ENCODE results near the gene CAMK4.

The CAMK4 gene

DNA sequence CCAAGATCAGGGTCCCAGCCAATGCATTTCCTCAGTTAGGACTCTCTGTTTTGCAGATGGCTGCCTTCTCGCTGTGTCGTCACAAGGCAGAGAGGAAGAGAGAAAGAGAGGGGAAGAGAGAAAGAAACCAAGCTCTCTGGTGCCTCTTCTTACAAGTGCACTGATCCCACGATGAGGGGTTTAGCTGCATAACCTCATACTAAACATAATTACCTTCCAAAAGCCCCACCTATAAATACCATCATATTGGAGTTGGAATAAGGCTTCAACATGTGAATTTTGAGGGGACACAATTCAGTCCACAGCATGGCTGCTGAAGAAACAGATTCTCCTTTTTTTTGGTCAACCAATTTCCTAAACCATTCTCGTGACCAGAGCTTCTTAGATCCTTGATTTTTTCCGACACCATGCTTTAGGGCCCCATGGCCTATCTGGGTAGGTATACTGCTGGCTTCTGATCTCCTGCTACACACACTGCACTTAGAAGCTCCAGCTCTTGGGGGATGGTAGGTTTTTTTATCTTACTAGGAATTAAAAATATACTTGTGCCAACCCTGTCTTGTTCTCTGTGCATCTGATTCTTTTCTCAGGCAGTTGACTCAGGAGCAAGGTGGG lies 5.1 kb downstream of the CAMK4 start:
- no peak for DNase-seq (ENCODE audit: low spot score)

DNA sequence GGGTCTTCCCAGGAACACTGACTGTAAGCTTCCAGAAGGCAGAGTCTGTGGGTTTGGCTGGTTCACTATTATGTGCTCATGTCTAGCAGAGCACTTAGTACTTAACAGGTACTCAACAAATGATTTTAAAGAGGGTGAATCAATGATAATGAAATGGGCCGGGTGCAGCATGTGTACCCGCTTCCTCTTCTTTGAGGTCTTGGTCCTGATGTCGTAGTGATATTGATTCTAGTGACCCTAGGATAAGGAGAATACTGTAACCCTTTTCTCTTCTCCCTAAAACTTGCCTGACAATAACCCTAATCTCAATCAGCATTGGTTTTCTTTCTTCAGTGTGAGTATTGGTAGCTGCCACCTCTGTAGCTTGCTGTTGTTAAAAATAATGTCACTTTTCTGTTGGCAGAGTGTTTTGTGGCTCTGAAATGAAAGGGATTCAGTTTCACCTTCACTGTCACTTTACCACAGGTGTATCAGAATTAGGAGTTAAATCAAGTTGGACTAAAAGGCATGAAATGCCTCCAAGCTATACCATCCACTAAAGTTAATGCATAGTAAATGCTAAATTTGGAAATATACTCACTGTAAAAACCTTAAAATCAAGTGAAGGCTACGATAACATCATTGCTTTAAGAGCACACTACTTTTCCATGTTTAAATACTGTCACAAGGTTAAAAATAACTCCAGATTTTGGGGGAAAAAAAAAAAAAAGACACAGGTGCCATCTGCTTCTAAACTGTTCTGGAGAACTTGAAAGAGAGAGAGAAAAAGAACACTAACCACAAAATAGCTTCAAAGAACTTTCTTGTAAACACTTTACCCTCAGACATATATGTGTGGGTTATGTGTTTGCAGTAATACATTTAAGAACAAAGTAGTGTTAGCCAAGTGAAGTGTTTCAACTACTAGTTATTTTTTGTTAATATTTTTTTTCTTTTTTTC lies 6.0 kb downstream of the CAMK4 start:
- peak; percentile 56 for DNase-seq (ENCODE audit: low spot score)

DNA sequence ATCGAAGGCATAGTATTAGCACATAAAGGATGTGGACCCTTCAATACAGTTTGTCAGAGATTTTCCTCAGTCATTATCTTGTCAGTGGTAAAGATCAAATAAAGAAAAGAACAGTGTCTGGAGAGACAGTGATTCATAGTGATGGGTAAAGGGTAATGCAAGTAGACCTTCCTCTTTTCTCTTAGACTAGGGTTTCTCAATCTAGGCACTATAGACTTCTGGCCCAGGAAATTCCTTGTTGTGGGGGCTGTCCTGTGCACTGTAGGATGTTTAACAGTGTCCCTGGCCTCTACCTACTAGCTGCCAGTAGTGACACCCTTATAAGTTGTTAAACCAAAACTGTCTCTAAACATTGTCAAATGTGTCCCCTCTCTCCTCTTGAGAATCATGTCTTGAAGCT lies 6.9 kb downstream of the CAMK4 start:
- DNase-seq (ENCODE audit: low spot score) = peak; percentile 50

GRCh38 chr5:111232311-111233051 lies 8.3 kb downstream of the CAMK4 start:
- no peak for DNase-seq (ENCODE audit: low spot score)

DNA sequence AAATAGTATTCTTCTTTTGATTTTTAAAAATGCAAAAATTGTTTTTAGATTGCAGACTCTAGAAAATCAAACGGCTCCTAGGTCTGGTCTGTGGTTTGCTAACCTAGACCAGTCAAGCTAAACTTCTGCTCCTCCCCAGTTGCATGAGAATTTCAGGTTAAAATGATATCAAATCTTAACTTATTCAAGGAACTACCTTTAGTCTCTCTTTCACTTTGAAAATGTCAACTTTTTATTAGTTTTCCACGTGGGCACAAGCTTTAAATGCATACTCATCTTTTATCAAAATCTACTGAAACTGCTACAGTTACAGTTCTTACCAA lies 8.8 kb downstream of the CAMK4 start:
- DNase-seq (ENCODE audit: low spot score) = peak; percentile 55

DNA sequence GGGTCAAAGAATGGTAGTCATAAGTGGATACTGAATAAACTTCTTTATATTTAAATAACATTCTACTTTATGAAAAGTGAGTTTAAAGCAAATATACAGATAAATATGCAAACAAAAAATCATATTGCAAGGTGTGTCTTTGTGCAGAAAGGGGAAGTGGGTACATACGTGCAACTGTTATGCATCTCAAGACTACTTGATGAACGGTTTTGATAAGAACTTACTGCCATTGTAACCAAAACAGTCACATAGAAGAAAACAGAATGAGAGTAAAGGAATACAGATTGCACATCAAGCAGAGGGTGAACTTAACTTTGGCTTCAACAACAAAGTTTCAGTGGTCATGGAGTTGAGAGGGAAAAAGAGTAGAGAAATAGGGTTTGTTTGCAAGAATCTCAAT lies 9.9 kb downstream of the CAMK4 start:
- no peak for DNase-seq (ENCODE audit: low spot score)

GRCh38 chr5:111235635-111236034 lies 11.5 kb downstream of the CAMK4 start:
- DNase-seq (ENCODE audit: low spot score) = no peak

- no peak for DNase-seq (ENCODE audit: low spot score)
Measured at GRCh38 chr5:111236348-111236747, 12.2 kb downstream of the CAMK4 start.

DNA sequence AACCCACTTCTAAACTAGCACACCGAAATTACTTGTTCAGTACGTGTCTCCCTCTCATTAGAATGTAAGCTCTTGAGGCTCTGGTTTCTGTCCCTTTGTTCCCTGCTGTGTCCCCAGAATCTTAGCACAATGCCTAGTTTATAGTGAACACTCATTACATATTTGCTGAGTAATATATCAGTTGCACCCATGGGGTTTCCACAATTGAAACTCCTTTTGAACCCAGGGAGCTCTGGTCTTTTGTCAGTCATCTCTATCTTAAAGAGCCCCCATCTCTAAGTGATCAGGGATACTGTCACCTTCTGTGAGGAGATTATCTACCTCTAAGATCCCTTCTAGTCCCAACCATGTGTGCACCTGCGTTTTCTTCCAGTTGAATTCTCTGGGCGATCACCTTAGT lies 12.8 kb downstream of the CAMK4 start:
- DNase-seq (ENCODE audit: low spot score) = peak; percentile 42

DNA sequence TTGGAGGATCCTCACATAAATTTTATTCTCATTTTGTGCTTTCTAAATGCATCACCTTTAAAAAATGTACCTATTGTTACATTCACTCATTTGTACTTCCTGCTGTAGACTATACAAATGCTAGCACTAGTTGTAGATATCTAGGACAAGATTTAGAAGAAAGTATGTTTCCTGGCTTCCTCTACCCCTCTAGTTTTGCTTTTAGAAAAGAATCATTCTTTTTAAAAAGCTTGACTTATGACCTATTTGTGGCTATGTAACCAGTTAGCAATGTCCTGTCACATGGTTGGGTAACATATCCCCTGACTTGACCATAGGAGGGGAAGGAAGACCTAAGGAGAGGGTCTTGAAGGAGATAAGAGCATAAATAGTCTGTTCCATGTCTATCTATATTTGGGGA lies 13.3 kb downstream of the CAMK4 start:
- no peak for DNase-seq (ENCODE audit: low spot score)

GRCh38 chr5:111238431-111239225 lies 14.4 kb downstream of the CAMK4 start:
- no peak for DNase-seq (ENCODE audit: low spot score)

GRCh38 chr5:111241696-111242095 lies 17.5 kb downstream of the CAMK4 start:
- DNase-seq (ENCODE audit: low spot score) = no peak

GRCh38 chr5:111242606-111243005 lies 18.4 kb downstream of the CAMK4 start:
- DNase-seq (ENCODE audit: low spot score) = no peak

- DNase-seq (ENCODE audit: low spot score) = no peak
Measured at GRCh38 chr5:111243318-111243717, 19.1 kb downstream of the CAMK4 start.

GRCh38 chr5:111245654-111246053 lies 21.5 kb downstream of the CAMK4 start:
- no peak for DNase-seq (ENCODE audit: low spot score)

- DNase-seq (ENCODE audit: low spot score) = no peak
Measured at GRCh38 chr5:111246459-111246858, 22.3 kb downstream of the CAMK4 start.

GRCh38 chr5:111248571-111248970 lies 24.4 kb downstream of the CAMK4 start:
- DNase-seq (ENCODE audit: low spot score) = no peak

DNA sequence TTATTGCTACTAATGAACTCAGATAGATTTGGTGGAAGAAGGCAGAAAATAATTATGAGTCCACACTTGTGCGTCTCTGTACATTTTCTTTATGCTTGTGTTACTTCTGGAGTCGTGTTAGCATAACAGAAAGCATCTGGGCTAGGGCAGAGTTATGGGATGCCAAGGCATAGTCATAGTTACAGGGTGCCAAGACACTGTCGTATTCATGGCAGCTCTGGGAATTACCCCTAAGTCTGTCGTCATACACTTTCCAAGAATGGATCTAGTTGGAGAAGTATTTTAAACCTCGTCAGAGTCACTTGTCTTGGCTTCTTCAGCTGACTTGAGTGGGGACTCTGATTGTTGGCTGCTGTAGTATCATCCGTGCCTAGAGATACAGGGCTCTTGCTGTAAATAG lies 27.7 kb downstream of the CAMK4 start:
- DNase-seq (ENCODE audit: low spot score) = peak; percentile 16

DNA sequence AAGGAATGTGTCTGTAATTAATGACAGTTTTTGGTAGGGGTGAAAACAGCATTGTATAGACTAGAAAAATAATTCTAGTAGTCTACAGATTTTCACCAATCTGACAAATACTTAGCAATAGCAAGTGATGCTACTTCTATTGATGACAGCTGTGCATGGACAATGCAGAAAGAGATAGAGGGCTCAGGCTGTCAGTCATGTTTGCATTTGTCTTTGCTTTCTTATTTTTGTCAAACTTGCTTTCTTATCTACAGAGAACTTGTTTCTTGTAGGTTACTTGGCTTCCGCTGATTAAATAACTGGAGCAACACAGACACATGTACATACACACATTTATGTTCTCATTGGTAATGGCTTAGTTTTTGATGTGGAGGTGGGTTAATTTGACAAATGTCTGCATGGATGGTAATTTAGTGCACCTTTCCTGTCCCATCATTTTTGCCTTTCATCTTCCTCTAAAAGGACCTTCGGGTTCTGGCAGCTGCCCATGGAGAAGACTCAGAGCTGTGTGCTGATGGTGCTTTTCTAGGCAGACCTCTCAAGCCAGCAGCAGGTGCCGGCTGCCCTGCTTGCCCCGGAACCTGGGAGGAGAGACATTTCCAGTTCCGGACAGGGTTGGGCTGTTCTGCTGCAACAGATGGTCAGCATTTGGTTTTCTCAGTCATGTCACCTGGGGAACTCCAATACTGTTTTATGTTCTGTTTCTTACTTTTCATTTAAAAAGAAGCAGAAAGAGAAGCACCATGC lies 28.8 kb downstream of the CAMK4 start:
- DNase-seq (ENCODE audit: low spot score) = no peak

DNA sequence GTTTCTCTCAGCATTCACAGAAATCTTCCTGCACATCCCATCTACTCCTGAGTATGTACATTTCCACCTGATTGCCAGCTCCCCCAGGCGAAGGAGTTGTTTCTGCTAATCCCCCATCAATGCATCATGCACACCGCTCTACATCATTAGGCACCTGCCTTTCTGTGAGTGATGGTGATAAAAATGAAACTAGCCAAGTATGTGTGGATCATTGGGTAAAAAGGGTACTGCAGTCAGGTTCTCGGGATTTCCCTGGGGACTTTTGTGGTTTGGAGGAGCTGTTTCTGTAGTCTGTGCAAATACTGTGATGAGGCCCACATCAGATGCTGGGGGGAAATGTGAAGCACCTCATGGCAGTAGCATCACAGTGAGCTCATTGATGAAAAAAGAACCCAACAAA lies 30.4 kb downstream of the CAMK4 start:
- peak; percentile 78 for DNase-seq (ENCODE audit: low spot score)

GRCh38 chr5:111255169-111255568 lies 31.0 kb downstream of the CAMK4 start:
- no peak for DNase-seq (ENCODE audit: low spot score)

All from CD4-positive, alpha-beta T cell treated with Interleukin-2 at 100 ng/mL for 4 hours (primary cell).